Measurements from ENCODE around the gene GARNL3. TPM values are rescaled to one million over a fixed set of nuclear protein-coding genes. Genes with fewer than 3 reads are reported as not detected.

GARNL3 gene
- total RNA-seq, 1 donor: 5.8 TPM

GRCh38 chr9:127396808-127397645 lies 132.5 kb downstream of the GARNL3 start, which contains the start of gene SLC2A8:
Gene SLC2A8 (plus strand): TSS chr9:127397169. CDS start chr9:127397231, 62 bp downstream.
- Histone ChIP-seq H4K20me1 (ENCODE audit: insufficient read depth, low read length) (peaks cover 12% of the 10 kb centered on the region), H2AFZ (ENCODE audit: low read length) (peak within 1 kb of the TSS; percentile 91), H3K27ac (ENCODE audit: low read depth, low read length) (peak within 1 kb of the TSS; percentile 23), H3K27me3 (ENCODE audit: insufficient read depth, low read length) (peaks cover 10% of the 10 kb centered on the region), H3K4me1 (ENCODE audit: insufficient read depth, low read length) (peaks cover 7% of the 10 kb centered on the region), H3K9me3 (ENCODE audit: low read depth, low read length) (no peaks in the 10 kb centered on the region), H3K79me2 (ENCODE audit: insufficient read depth, low read length) (peaks cover 7% of the 10 kb centered on the region), H3K36me3 (ENCODE audit: insufficient read depth, low read length) (no peaks in the 10 kb centered on the region), H3K4me2 (ENCODE audit: insufficient read depth, low read length) (peak within 1 kb of the TSS; percentile 84), H3K4me3 (ENCODE audit: insufficient read depth, low read length) (peak within 1 kb of the TSS; percentile 77)
- DNase-seq (ENCODE audit: insufficient read length, low spot score, missing footprints): peak; percentile 99
- TF ChIP-seq, protein P1, sequence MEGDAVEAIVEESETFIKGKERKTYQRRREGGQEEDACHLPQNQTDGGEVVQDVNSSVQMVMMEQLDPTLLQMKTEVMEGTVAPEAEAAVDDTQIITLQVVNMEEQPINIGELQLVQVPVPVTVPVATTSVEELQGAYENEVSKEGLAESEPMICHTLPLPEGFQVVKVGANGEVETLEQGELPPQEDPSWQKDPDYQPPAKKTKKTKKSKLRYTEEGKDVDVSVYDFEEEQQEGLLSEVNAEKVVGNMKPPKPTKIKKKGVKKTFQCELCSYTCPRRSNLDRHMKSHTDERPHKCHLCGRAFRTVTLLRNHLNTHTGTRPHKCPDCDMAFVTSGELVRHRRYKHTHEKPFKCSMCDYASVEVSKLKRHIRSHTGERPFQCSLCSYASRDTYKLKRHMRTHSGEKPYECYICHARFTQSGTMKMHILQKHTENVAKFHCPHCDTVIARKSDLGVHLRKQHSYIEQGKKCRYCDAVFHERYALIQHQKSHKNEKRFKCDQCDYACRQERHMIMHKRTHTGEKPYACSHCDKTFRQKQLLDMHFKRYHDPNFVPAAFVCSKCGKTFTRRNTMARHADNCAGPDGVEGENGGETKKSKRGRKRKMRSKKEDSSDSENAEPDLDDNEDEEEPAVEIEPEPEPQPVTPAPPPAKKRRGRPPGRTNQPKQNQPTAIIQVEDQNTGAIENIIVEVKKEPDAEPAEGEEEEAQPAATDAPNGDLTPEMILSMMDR (IDR thresholded peaks at IDR 0.05; ENCODE audit: extremely low read depth, low read depth, low read length): no peak

- Histone ChIP-seq H4K20me1 (ENCODE audit: insufficient read depth, low read length) (peaks cover 12% of the 10 kb centered on the region), H3K27ac (ENCODE audit: low read depth, low read length) (no peak overlapping the region), H3K9me3 (ENCODE audit: low read depth, low read length) (no peaks in the 10 kb centered on the region), H3K4me2 (ENCODE audit: insufficient read depth, low read length) (peak overlapping the region; percentile 84), H3K36me3 (ENCODE audit: insufficient read depth, low read length) (no peaks in the 10 kb centered on the region), H3K4me1 (ENCODE audit: insufficient read depth, low read length) (peaks cover 7% of the 10 kb centered on the region), H3K27me3 (ENCODE audit: insufficient read depth, low read length) (peaks cover 3% of the 10 kb centered on the region), H3K4me3 (ENCODE audit: insufficient read depth, low read length) (peak overlapping the region; percentile 77), H2AFZ (ENCODE audit: low read length) (peak overlapping the region; percentile 76), H3K79me2 (ENCODE audit: insufficient read depth, low read length) (peaks cover 7% of the 10 kb centered on the region)
- TF ChIP-seq, protein P1 (IDR thresholded peaks at IDR 0.05; ENCODE audit: extremely low read depth, low read depth, low read length): peak; percentile 29
- peak; percentile 85 for DNase-seq (ENCODE audit: insufficient read length, low spot score, missing footprints)
Measured at GRCh38 chr9:127397646-127398274, 133.2 kb downstream of the GARNL3 start.

DNA sequence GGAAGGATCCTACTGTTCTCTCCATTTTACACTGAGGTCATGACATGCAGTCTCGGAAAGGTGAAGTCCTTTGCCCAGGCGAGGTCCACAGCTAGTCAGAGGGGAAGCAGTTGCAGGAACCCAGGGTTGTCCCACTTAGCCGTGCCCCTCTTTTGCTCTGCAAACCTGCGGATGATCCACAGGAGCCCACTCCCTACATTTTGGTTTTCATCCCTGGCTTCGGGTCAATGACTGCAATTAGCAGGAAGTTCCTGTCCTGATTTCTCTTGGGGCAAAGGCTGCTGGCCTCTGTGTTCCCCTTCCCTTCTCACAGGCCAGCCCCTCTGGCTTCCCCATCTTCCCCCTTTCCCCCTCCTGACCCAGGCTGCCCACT lies 133.7 kb downstream of the GARNL3 start:
- Histone ChIP-seq H3K27me3 (ENCODE audit: insufficient read depth, low read length) (no peaks in the 10 kb centered on the region), H3K79me2 (ENCODE audit: insufficient read depth, low read length) (peaks cover 7% of the 10 kb centered on the region), H2AFZ (ENCODE audit: low read length) (peak overlapping the region; percentile 76), H3K9me3 (ENCODE audit: low read depth, low read length) (no peaks in the 10 kb centered on the region), H3K27ac (ENCODE audit: low read depth, low read length) (no peak overlapping the region), H3K4me1 (ENCODE audit: insufficient read depth, low read length) (peaks cover 7% of the 10 kb centered on the region), H3K36me3 (ENCODE audit: insufficient read depth, low read length) (no peaks in the 10 kb centered on the region), H3K4me2 (ENCODE audit: insufficient read depth, low read length) (peak overlapping the region; percentile 84), H4K20me1 (ENCODE audit: insufficient read depth, low read length) (peaks cover 12% of the 10 kb centered on the region), H3K4me3 (ENCODE audit: insufficient read depth, low read length) (peak overlapping the region; percentile 77)
- no peak for DNase-seq (ENCODE audit: insufficient read length, low spot score, missing footprints)
- TF ChIP-seq, protein P1 (IDR thresholded peaks at IDR 0.05; ENCODE audit: extremely low read depth, low read depth, low read length): no peak

All from osteoblast (primary cell).